SK-N-SH (cell line): Measurements from ENCODE around the gene RAB34.
A peak's percentile ranks its signal among the peaks of the same experiment; 100 is the strongest.

Experiments used
- CHD2 ChIP-seq: fragments of 150-350 bp; IDR thresholded peaks from 2 replicates; pipeline ENCODE4 v1.6.1; 2018; ENCODE audit warnings: low read length; ENCODE audit not compliant: partially characterized antibody
- EZH2phosphoT487 ChIP-seq: fragments of 200-600 bp; sonication (generic); IDR thresholded peaks from 2 replicates; pipeline ENCODE4 v1.6.1; 2017; ENCODE audit warnings: low read depth, mixed run types, mild to moderate bottlenecking, antibody characterized with exemption, moderate library complexity, borderline replicate concordance
- RAD21 ChIP-seq: IDR thresholded peaks from 2 replicates; pipeline ENCODE4 v1.6.1; 2012; ENCODE audit warnings: mild to moderate bottlenecking, low read length
- TAF1 ChIP-seq: IDR thresholded peaks from 2 replicates; pipeline ENCODE4 v1.6.1; 2012; ENCODE audit warnings: low read depth, mild to moderate bottlenecking, low read length, moderate library complexity, borderline replicate concordance
- TF ChIP-seq, protein P1 (sequence below): IDR thresholded peaks from 2 replicates; pipeline ENCODE4; 2012

DNA sequence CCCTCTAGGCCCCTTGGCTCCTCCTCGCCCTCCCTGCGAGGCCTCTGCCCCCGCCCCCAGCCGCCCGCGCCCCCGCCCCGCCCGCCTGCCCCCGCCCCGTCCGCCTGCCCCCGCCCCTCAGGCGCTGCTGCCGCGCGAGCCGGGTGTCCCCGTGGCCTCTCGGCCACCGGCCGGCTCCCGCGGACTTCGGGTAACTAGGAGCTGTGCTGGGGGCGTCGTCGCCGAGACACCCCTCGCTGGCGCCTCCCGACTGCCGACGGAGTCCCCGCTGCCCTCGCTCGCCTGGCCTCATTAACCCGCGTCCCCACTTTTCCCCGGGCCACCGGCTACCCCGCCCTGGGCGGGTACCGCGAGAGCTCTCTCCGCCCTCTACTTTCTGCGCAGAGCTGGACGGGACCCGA is 8.6 kb upstream of the RAB34 start, which contains the start of gene TLCD1:
- no peak for TF ChIP-seq RAD21
- TF ChIP-seq CHD2, result peak; percentile 61
- TF ChIP-seq TAF1, result no peak
- TF ChIP-seq, protein P1, sequence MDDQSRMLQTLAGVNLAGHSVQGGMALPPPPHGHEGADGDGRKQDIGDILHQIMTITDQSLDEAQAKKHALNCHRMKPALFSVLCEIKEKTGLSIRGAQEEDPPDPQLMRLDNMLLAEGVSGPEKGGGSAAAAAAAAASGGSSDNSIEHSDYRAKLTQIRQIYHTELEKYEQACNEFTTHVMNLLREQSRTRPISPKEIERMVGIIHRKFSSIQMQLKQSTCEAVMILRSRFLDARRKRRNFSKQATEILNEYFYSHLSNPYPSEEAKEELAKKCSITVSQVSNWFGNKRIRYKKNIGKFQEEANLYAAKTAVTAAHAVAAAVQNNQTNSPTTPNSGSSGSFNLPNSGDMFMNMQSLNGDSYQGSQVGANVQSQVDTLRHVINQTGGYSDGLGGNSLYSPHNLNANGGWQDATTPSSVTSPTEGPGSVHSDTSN, result no peak
- no peak for TF ChIP-seq EZH2phosphoT487
